H1 (cell line): ENCODE measurements around the gene ZNF845. TPM values are rescaled to one million over a fixed set of nuclear protein-coding genes. Genes with fewer than 3 reads are reported as not detected.

Experiments
- CTCF ChIA-PET: fragments of 300-600 bp; sonication (Branson Sonifier 250); formaldehyde crosslinking; loops from one replicate; lab custom pipeline; 2021; ENCODE audit not compliant: partially characterized antibody; lab: Charles Lee
- POLR2A ChIA-PET: fragments of 300-600 bp; sonication (Branson Sonifier 250); formaldehyde crosslinking; loops from one replicate; lab custom pipeline; 2021; ENCODE audit warnings: inconsistent platforms; ENCODE audit not compliant: partially characterized antibody; lab: Charles Lee
- DNase-seq, 2 experiments: peaks; one replicate each; pipeline versions ENCODE4 v3.0.0 to v3.0.0-alpha.2; 2010 to 2022; ENCODE audit warnings: low spot score in 2 of 2, low read depth in 1 of 2, mixed read lengths in 1 of 2
- FAIRE-seq: peaks from 2 replicates; lab custom pipeline; 2011; peaks lifted over from hg19 to GRCh38; lab: Jason Lieb, UNC
- H2AFZ ChIP-seq: 2 replicates; pipeline ENCODE4 v1.8.1; 2012; ENCODE audit warnings: low read length, inconsistent platforms
- H2AK5ac ChIP-seq: 2 replicates; pipeline ENCODE4 v1.6.1; 2013; ENCODE audit warnings: low read depth, low read length
- H2BK120ac ChIP-seq: replicated peaks from 2 replicates; pipeline ENCODE3; 2013; ENCODE audit warnings: low read depth, low read length, inconsistent platforms
- H2BK12ac ChIP-seq: 2 replicates; pipeline ENCODE4 v1.6.1; 2013; ENCODE audit warnings: low read depth, low read length
- H2BK15ac ChIP-seq: 2 replicates; pipeline ENCODE4 v1.6.1; 2013; ENCODE audit warnings: low read length
- H2BK20ac ChIP-seq: 2 replicates; pipeline ENCODE4 v1.6.1; 2013; ENCODE audit warnings: low read length
- H2BK5ac ChIP-seq: 2 replicates; pipeline ENCODE4 v1.6.1; 2013; ENCODE audit warnings: low read depth, low read length
- H3K14ac ChIP-seq: 2 replicates; pipeline ENCODE4 v1.6.1; 2013; ENCODE audit warnings: inconsistent platforms; ENCODE audit not compliant: insufficient read length
- H3K18ac ChIP-seq: 2 replicates; pipeline ENCODE4 v1.6.1; 2013; ENCODE audit warnings: low read length; ENCODE audit errors: extremely low read depth
- H3K23ac ChIP-seq: 2 replicates; pipeline ENCODE4 v1.6.1; 2013; ENCODE audit warnings: inconsistent platforms; ENCODE audit not compliant: insufficient read length
- H3K23me2 ChIP-seq: 2 replicates; pipeline ENCODE4 v1.6.1; 2013; ENCODE audit warnings: low read depth, low read length
- H3K27ac ChIP-seq: 2 replicates; pipeline ENCODE4 v1.6.1; 2011; ENCODE audit warnings: low read depth, low read length, inconsistent platforms
- H3K27me3 ChIP-seq, 4 experiments: replicated peaks in 1 of 4; 1 replicate in 1 of 4; 2 replicates in 3 of 4; pipeline versions ENCODE4 v1.6.1 to v1.8.1; 2011 to 2013; ENCODE audit warnings: low read length in 3 of 4, mild to moderate bottlenecking in 3 of 4, inconsistent platforms in 2 of 4, mixed read lengths in 2 of 4, moderate library complexity in 1 of 4; ENCODE audit not compliant: control insufficient read depth in 3 of 4, insufficient read depth in 3 of 4; ENCODE audit errors: extremely low read depth in 1 of 4
- H3K36me3 ChIP-seq, 4 experiments: 2 replicates each; pipeline versions ENCODE4 v1.6.1 to v1.8.1; 2011 to 2013; ENCODE audit warnings: mild to moderate bottlenecking in 4 of 4, low read length in 3 of 4, moderate library complexity in 2 of 4, control low read depth in 1 of 4, inconsistent platforms in 1 of 4; ENCODE audit not compliant: insufficient read depth in 4 of 4, control insufficient read depth in 2 of 4
- H3K4ac ChIP-seq: replicated peaks from 2 replicates; pipeline ENCODE3; 2013; ENCODE audit warnings: low read length, low read depth, mixed read lengths, inconsistent platforms; ENCODE audit not compliant: insufficient read length
- H3K4me1 ChIP-seq, 4 experiments: replicated peaks in 1 of 4; 1 replicate in 1 of 4; 2 replicates in 3 of 4; pipeline versions ENCODE4 v1.6.1 to v1.8.1; 2011 to 2013; ENCODE audit warnings: low read length in 3 of 4, inconsistent platforms in 2 of 4, mixed read lengths in 1 of 4; ENCODE audit not compliant: insufficient read depth in 4 of 4, control insufficient read depth in 3 of 4
- H3K4me2 ChIP-seq, 2 experiments: 2 replicates each; pipeline versions ENCODE4 v1.6.1 to v1.8.1; 2011 to 2013; ENCODE audit warnings: low read depth in 2 of 2, low read length in 2 of 2, control low read depth in 1 of 2, inconsistent platforms in 1 of 2, mild to moderate bottlenecking in 1 of 2; ENCODE audit not compliant: insufficient read depth in 1 of 2
- H3K4me3 ChIP-seq, 4 experiments: fragments of 200-600, 300-600 bp in 1 of 4; sonication (generic), shearing (Covaris generic), sonication (Bioruptor Twin) in 1 of 4; 2 replicates each; pipeline versions ENCODE4 v1.5.1 to v1.8.1; 2011 to 2016; ENCODE audit warnings: low read length in 4 of 4, low read depth in 3 of 4, control low read depth in 2 of 4, inconsistent platforms in 2 of 4, mild to moderate bottlenecking in 2 of 4, mixed read lengths in 1 of 4, moderate library complexity in 1 of 4; ENCODE audit not compliant: insufficient read depth in 2 of 4; ENCODE audit errors: extremely low read depth in 1 of 4
- H3K56ac ChIP-seq: replicated peaks from 2 replicates; pipeline ENCODE3; 2013; ENCODE audit warnings: low read depth, mild to moderate bottlenecking, mixed read lengths, low read length, inconsistent platforms; ENCODE audit not compliant: insufficient read length
- H3K79me1 ChIP-seq: 2 replicates; pipeline ENCODE4 v1.6.1; 2013; ENCODE audit warnings: low read depth, low read length, control low read depth
- H3K79me2 ChIP-seq, 2 experiments: 2 replicates each; pipeline versions ENCODE4 v1.6.1 to v1.8.1; 2012 to 2013; ENCODE audit warnings: low read length in 2 of 2, mild to moderate bottlenecking in 2 of 2, inconsistent platforms in 1 of 2; ENCODE audit not compliant: insufficient read depth in 2 of 2, control insufficient read depth in 1 of 2
- H3K9ac ChIP-seq, 4 experiments: replicated peaks in 1 of 4; 1 replicate in 1 of 4; 2 replicates in 3 of 4; pipeline versions ENCODE4 v1.6.1 to v1.8.1; 2011 to 2013; ENCODE audit warnings: low read depth in 3 of 4, low read length in 3 of 4, control low read depth in 2 of 4, mild to moderate bottlenecking in 2 of 4, moderate library complexity in 2 of 4, inconsistent platforms in 1 of 4; ENCODE audit errors: extremely low read depth in 1 of 4
- H3K9me3 ChIP-seq, 2 experiments: 2 replicates each; pipeline versions ENCODE4 v1.6.1 to v1.8.1; 2012 to 2013; ENCODE audit warnings: mild to moderate bottlenecking in 2 of 2, moderate library complexity in 2 of 2, control low read depth in 1 of 2, inconsistent platforms in 1 of 2, low read depth in 1 of 2, low read length in 1 of 2, mixed read lengths in 1 of 2; ENCODE audit not compliant: insufficient read depth in 2 of 2
- H4K20me1 ChIP-seq, 2 experiments: replicated peaks in 1 of 2; 2 replicates each; pipeline versions ENCODE3 to v1.8.1; 2011 to 2013; ENCODE audit warnings: inconsistent platforms in 2 of 2, low read length in 2 of 2, mild to moderate bottlenecking in 1 of 2; ENCODE audit not compliant: insufficient read depth in 2 of 2, control insufficient read depth in 1 of 2
- H4K5ac ChIP-seq: 2 replicates; pipeline ENCODE4 v1.6.1; 2013; ENCODE audit warnings: low read length, low read depth, mixed read lengths, inconsistent platforms; ENCODE audit not compliant: insufficient read length
- H4K8ac ChIP-seq: 2 replicates; pipeline ENCODE4 v1.8.0; 2013; ENCODE audit warnings: mild to moderate bottlenecking, moderate library complexity, low read length, inconsistent platforms; ENCODE audit not compliant: insufficient read depth; ENCODE audit errors: extremely low read depth
- H4K91ac ChIP-seq: replicated peaks from 2 replicates; pipeline ENCODE3; 2013; ENCODE audit warnings: low read length, mixed read lengths, inconsistent platforms; ENCODE audit not compliant: insufficient read length
- HDAC6 ChIP-seq: IDR thresholded peaks from one replicate; pipeline ENCODE4 v1.7.1; 2012; ENCODE audit warnings: low read depth, mild to moderate bottlenecking, inconsistent platforms, low read length, moderate library complexity
- JUND ChIP-seq: IDR thresholded peaks from 2 replicates; pipeline ENCODE4 v1.6.1; 2011; ENCODE audit warnings: mild to moderate bottlenecking, improper control_type of control experiment, low read length
- WGBS, 2 experiments: shearing (Covaris generic) in 1 of 2; methylation state at CpG; one replicate each; pipeline versions ENCODE4 v1.1.6 to v1.1.7; 2013 to 2015; ENCODE audit warnings: low lambda C conversion rate in 2 of 2, mixed read lengths in 2 of 2, inconsistent platforms in 1 of 2, low coverage in 1 of 2, missing lambda C conversion rate in 1 of 2; ENCODE audit not compliant: insufficient replicate concordance in 2 of 2, insufficient coverage in 1 of 2, insufficient read length in 1 of 2; ENCODE audit errors: extremely low coverage in 1 of 2, missing lambda C conversion rate in 1 of 2; 5-methylcytosine and 5-hydroxymethylcytosine counted together
- polyA plus RNA-seq, 7 experiments: library from polyadenylated mRNA; depleted of rRNA in 3 of 7; stranded (reverse) in 5 of 7; unstranded in 2 of 7; fragments of >200 nt in 5 of 7; fragments of 200-250 nt in 2 of 7; gene quantifications; 1 replicate in 5 of 7; 2 replicates in 1 of 7; 4 replicates in 1 of 7; pipeline versions ENCODE4 v1.2.1 to v1.2.3, GENCODE V29; 2011 to 2013; ENCODE audit warnings: missing spikeins in 2 of 7, mixed read lengths in 2 of 7
- total RNA-seq: library from RNA; stranded (reverse); fragmentation: NEBNext Ultra II Directional; extraction: Animal tissue kit (Norgen Biotek cat#: 25700); gene quantifications from 2 replicates; pipeline ENCODE4 v1.2.1, GENCODE V29; 2021

The ZNF845 gene
- total and polyA plus RNA-seq, 2 of the 8 experiments (the other 6 are each of a cell fraction or from before 2014, with no cell fraction given): 3.6 to 22.5 TPM

DNA sequence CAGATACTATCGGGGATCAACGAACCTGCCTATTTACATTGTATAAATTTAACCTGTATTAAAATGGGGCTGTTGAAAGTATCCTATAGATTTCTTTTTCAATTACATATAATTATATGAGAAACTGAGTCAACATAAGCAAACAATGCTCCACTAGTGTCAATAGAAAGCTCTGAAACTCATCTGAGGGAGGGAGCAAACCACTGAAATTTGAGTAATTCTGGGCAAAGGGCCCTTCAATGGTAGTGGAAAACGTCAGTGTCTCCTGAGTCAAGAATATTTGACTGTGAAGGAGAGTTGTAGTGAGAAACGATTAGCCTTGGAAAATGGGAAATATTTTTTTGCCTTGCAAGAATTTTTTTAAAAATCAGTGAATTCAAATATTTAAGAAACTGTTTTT lies 48.5 kb upstream of the ZNF845 start:
- no peak overlapping the region for H2BK12ac ChIP-seq
- no peak overlapping the region for H2AFZ ChIP-seq
- no peak overlapping the region for H2BK20ac ChIP-seq
- H4K8ac ChIP-seq: no peak overlapping the region
- H3K56ac ChIP-seq: no peak overlapping the region
- H3K27ac ChIP-seq: no peak overlapping the region
- H2AK5ac ChIP-seq: no peak overlapping the region
- ChIA-PET CTCF (interaction anchor here (0.8 kb wide), 1 partner anchor 20 kb away, joined by 3 read pairs; no protein-coding TSS in a partner anchor), POLR2A (no interaction called here)
- no peaks in the 10 kb centered on the region for H3K36me3 ChIP-seq
- no peaks in the 10 kb centered on the region for H3K79me1 ChIP-seq
- no peak overlapping the region for H3K23ac ChIP-seq
- H3K18ac ChIP-seq: no peak overlapping the region
- no peak for DNase-seq
- no peak overlapping the region for H3K9ac ChIP-seq
- TF ChIP-seq HDAC6 (no peak), JUND (no peak)
- H3K4me3 ChIP-seq: no peak overlapping the region
- no peak for FAIRE-seq
- no peaks in the 10 kb centered on the region for H3K4me1 ChIP-seq
- no peak overlapping the region for H3K14ac ChIP-seq
- H3K23me2 ChIP-seq: no peaks in the 10 kb centered on the region
- H2BK120ac ChIP-seq: no peak overlapping the region
- H2BK5ac ChIP-seq: no peak overlapping the region
- no peaks in the 10 kb centered on the region for H3K79me2 ChIP-seq
- H3K4ac ChIP-seq: no peak overlapping the region
- no peaks in the 10 kb centered on the region for H4K20me1 ChIP-seq
- H2BK15ac ChIP-seq: no peak overlapping the region
- H3K27me3 ChIP-seq: no peaks in the 10 kb centered on the region
- no peak overlapping the region for H4K5ac ChIP-seq
- H4K91ac ChIP-seq: no peak overlapping the region
- WGBS, 2 experiments: 88% methylated on average over 4 of the region's 4 CpGs; no CpG with 5 or more reads in 1 of the 2 experiments
- 0 out of 4 replicates have a peak, but pooled peaks cover 0 to 3% of the 10 kb centered on the region in 2 experiments for H3K9me3 ChIP-seq
- no peak overlapping the region for H3K4me2 ChIP-seq
